Measurements from ENCODE around the gene ZC3H15.

DNA sequence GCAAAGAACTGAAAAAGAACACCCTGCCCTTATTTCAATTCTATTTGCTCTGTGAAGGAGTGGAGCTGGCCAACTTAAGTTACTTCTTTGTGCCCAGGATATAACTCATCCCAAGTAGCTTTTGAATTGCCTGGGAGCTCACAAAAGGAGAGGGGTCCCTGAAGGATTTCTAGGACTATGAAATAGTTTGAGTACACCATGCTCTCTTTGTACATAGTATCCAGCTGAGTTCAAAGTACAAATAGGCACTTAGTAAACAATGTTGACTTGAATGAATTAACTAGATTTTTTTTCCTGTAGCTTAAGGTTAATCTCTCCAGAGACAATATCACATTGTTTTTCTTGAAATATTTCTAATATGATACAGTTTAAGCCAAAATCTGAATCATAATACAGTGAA lies 47.7 kb downstream of the ZC3H15 start:
- TF ChIP-seq CTCF (optimal IDR thresholded peaks at IDR 0.05 in 1 of 3, IDR thresholded peaks at IDR 0.05 in 1 of 3, conservative IDR thresholded peaks at IDR 0.05 in 1 of 3; ENCODE audit: extremely low read depth in 1 of 3, insufficient read depth in 2 of 3, low read length in 3 of 3) (no peak), EZH2 (IDR thresholded peaks at IDR 0.05; ENCODE audit: low read length) (no peak)

Data from keratinocyte (primary cell).